H1 (cell line): Measurements from ENCODE around the gene C16orf90. TPM values are rescaled to one million over a fixed set of nuclear protein-coding genes. Genes with fewer than 3 reads are reported as not detected.

Source experiments
- CTCF ChIA-PET: fragments of 300-600 bp; sonication (Branson Sonifier 250); formaldehyde crosslinking; loops from one replicate; lab custom pipeline; 2021; ENCODE audit not compliant: partially characterized antibody; lab: Charles Lee
- POLR2A ChIA-PET: fragments of 300-600 bp; sonication (Branson Sonifier 250); formaldehyde crosslinking; loops from one replicate; lab custom pipeline; 2021; ENCODE audit warnings: inconsistent platforms; ENCODE audit not compliant: partially characterized antibody; lab: Charles Lee
- DNase-seq, 2 experiments: peaks; one replicate each; pipeline versions ENCODE4 v3.0.0 to v3.0.0-alpha.2; 2010 to 2022; ENCODE audit warnings: low spot score in 2 of 2, low read depth in 1 of 2, mixed read lengths in 1 of 2
- FAIRE-seq: peaks from 2 replicates; lab custom pipeline; 2011; peaks lifted over from hg19 to GRCh38; lab: Jason Lieb, UNC
- H2AFZ ChIP-seq: 2 replicates; pipeline ENCODE4 v1.8.1; 2012; ENCODE audit warnings: low read length, inconsistent platforms
- H2AK5ac ChIP-seq: 2 replicates; pipeline ENCODE4 v1.6.1; 2013; ENCODE audit warnings: low read depth, low read length
- H2BK120ac ChIP-seq: replicated peaks from 2 replicates; pipeline ENCODE3; 2013; ENCODE audit warnings: low read depth, low read length, inconsistent platforms
- H2BK12ac ChIP-seq: 2 replicates; pipeline ENCODE4 v1.6.1; 2013; ENCODE audit warnings: low read depth, low read length
- H2BK15ac ChIP-seq: 2 replicates; pipeline ENCODE4 v1.6.1; 2013; ENCODE audit warnings: low read length
- H2BK20ac ChIP-seq: 2 replicates; pipeline ENCODE4 v1.6.1; 2013; ENCODE audit warnings: low read length
- H2BK5ac ChIP-seq: 2 replicates; pipeline ENCODE4 v1.6.1; 2013; ENCODE audit warnings: low read depth, low read length
- H3K14ac ChIP-seq: 2 replicates; pipeline ENCODE4 v1.6.1; 2013; ENCODE audit warnings: inconsistent platforms; ENCODE audit not compliant: insufficient read length
- H3K18ac ChIP-seq: 2 replicates; pipeline ENCODE4 v1.6.1; 2013; ENCODE audit warnings: low read length; ENCODE audit errors: extremely low read depth
- H3K23ac ChIP-seq: 2 replicates; pipeline ENCODE4 v1.6.1; 2013; ENCODE audit warnings: inconsistent platforms; ENCODE audit not compliant: insufficient read length
- H3K23me2 ChIP-seq: 2 replicates; pipeline ENCODE4 v1.6.1; 2013; ENCODE audit warnings: low read depth, low read length
- H3K27ac ChIP-seq: 2 replicates; pipeline ENCODE4 v1.6.1; 2011; ENCODE audit warnings: low read depth, low read length, inconsistent platforms
- H3K27me3 ChIP-seq, 4 experiments: replicated peaks in 1 of 4; 1 replicate in 1 of 4; 2 replicates in 3 of 4; pipeline versions ENCODE4 v1.6.1 to v1.8.1; 2011 to 2013; ENCODE audit warnings: low read length in 3 of 4, mild to moderate bottlenecking in 3 of 4, inconsistent platforms in 2 of 4, mixed read lengths in 2 of 4, moderate library complexity in 1 of 4; ENCODE audit not compliant: control insufficient read depth in 3 of 4, insufficient read depth in 3 of 4; ENCODE audit errors: extremely low read depth in 1 of 4
- H3K36me3 ChIP-seq, 4 experiments: 2 replicates each; pipeline versions ENCODE4 v1.6.1 to v1.8.1; 2011 to 2013; ENCODE audit warnings: mild to moderate bottlenecking in 4 of 4, low read length in 3 of 4, moderate library complexity in 2 of 4, control low read depth in 1 of 4, inconsistent platforms in 1 of 4; ENCODE audit not compliant: insufficient read depth in 4 of 4, control insufficient read depth in 2 of 4
- H3K4ac ChIP-seq: replicated peaks from 2 replicates; pipeline ENCODE3; 2013; ENCODE audit warnings: low read length, low read depth, mixed read lengths, inconsistent platforms; ENCODE audit not compliant: insufficient read length
- H3K4me1 ChIP-seq, 4 experiments: replicated peaks in 1 of 4; 1 replicate in 1 of 4; 2 replicates in 3 of 4; pipeline versions ENCODE4 v1.6.1 to v1.8.1; 2011 to 2013; ENCODE audit warnings: low read length in 3 of 4, inconsistent platforms in 2 of 4, mixed read lengths in 1 of 4; ENCODE audit not compliant: insufficient read depth in 4 of 4, control insufficient read depth in 3 of 4
- H3K4me2 ChIP-seq, 2 experiments: 2 replicates each; pipeline versions ENCODE4 v1.6.1 to v1.8.1; 2011 to 2013; ENCODE audit warnings: low read depth in 2 of 2, low read length in 2 of 2, control low read depth in 1 of 2, inconsistent platforms in 1 of 2, mild to moderate bottlenecking in 1 of 2; ENCODE audit not compliant: insufficient read depth in 1 of 2
- H3K4me3 ChIP-seq, 4 experiments: fragments of 200-600, 300-600 bp in 1 of 4; sonication (generic), shearing (Covaris generic), sonication (Bioruptor Twin) in 1 of 4; 2 replicates each; pipeline versions ENCODE4 v1.5.1 to v1.8.1; 2011 to 2016; ENCODE audit warnings: low read length in 4 of 4, low read depth in 3 of 4, control low read depth in 2 of 4, inconsistent platforms in 2 of 4, mild to moderate bottlenecking in 2 of 4, mixed read lengths in 1 of 4, moderate library complexity in 1 of 4; ENCODE audit not compliant: insufficient read depth in 2 of 4; ENCODE audit errors: extremely low read depth in 1 of 4
- H3K56ac ChIP-seq: replicated peaks from 2 replicates; pipeline ENCODE3; 2013; ENCODE audit warnings: low read depth, mild to moderate bottlenecking, mixed read lengths, low read length, inconsistent platforms; ENCODE audit not compliant: insufficient read length
- H3K79me1 ChIP-seq: 2 replicates; pipeline ENCODE4 v1.6.1; 2013; ENCODE audit warnings: low read depth, low read length, control low read depth
- H3K79me2 ChIP-seq, 2 experiments: 2 replicates each; pipeline versions ENCODE4 v1.6.1 to v1.8.1; 2012 to 2013; ENCODE audit warnings: low read length in 2 of 2, mild to moderate bottlenecking in 2 of 2, inconsistent platforms in 1 of 2; ENCODE audit not compliant: insufficient read depth in 2 of 2, control insufficient read depth in 1 of 2
- H3K9ac ChIP-seq, 4 experiments: replicated peaks in 1 of 4; 1 replicate in 1 of 4; 2 replicates in 3 of 4; pipeline versions ENCODE4 v1.6.1 to v1.8.1; 2011 to 2013; ENCODE audit warnings: low read depth in 3 of 4, low read length in 3 of 4, control low read depth in 2 of 4, mild to moderate bottlenecking in 2 of 4, moderate library complexity in 2 of 4, inconsistent platforms in 1 of 4; ENCODE audit errors: extremely low read depth in 1 of 4
- H3K9me3 ChIP-seq, 2 experiments: 2 replicates each; pipeline versions ENCODE4 v1.6.1 to v1.8.1; 2012 to 2013; ENCODE audit warnings: mild to moderate bottlenecking in 2 of 2, moderate library complexity in 2 of 2, control low read depth in 1 of 2, inconsistent platforms in 1 of 2, low read depth in 1 of 2, low read length in 1 of 2, mixed read lengths in 1 of 2; ENCODE audit not compliant: insufficient read depth in 2 of 2
- H4K20me1 ChIP-seq, 2 experiments: replicated peaks in 1 of 2; 2 replicates each; pipeline versions ENCODE3 to v1.8.1; 2011 to 2013; ENCODE audit warnings: inconsistent platforms in 2 of 2, low read length in 2 of 2, mild to moderate bottlenecking in 1 of 2; ENCODE audit not compliant: insufficient read depth in 2 of 2, control insufficient read depth in 1 of 2
- H4K5ac ChIP-seq: 2 replicates; pipeline ENCODE4 v1.6.1; 2013; ENCODE audit warnings: low read length, low read depth, mixed read lengths, inconsistent platforms; ENCODE audit not compliant: insufficient read length
- H4K8ac ChIP-seq: 2 replicates; pipeline ENCODE4 v1.8.0; 2013; ENCODE audit warnings: mild to moderate bottlenecking, moderate library complexity, low read length, inconsistent platforms; ENCODE audit not compliant: insufficient read depth; ENCODE audit errors: extremely low read depth
- H4K91ac ChIP-seq: replicated peaks from 2 replicates; pipeline ENCODE3; 2013; ENCODE audit warnings: low read length, mixed read lengths, inconsistent platforms; ENCODE audit not compliant: insufficient read length
- CBX5 ChIP-seq: fragments of 300-800, 300-1000 bp; sonication (generic); IDR thresholded peaks from 2 replicates; pipeline ENCODE4 v1.7.1; 2016; ENCODE audit warnings: antibody characterized with exemption, low read length, low read depth
- CHD2 ChIP-seq: IDR thresholded peaks from 2 replicates; pipeline ENCODE4 v1.6.1; 2012; ENCODE audit warnings: low read length, improper control_type of control experiment
- CREB1 ChIP-seq: IDR thresholded peaks from 2 replicates; pipeline ENCODE4 v1.6.1; 2012; ENCODE audit warnings: inconsistent platforms
- EP300 ChIP-seq, 2 experiments: IDR thresholded peaks; 1 replicate in 1 of 2; 2 replicates in 1 of 2; pipeline ENCODE4 v1.6.1; 2011 to 2012; ENCODE audit warnings: low read depth in 2 of 2, low read length in 2 of 2, mild to moderate bottlenecking in 2 of 2, borderline replicate concordance in 1 of 2, inconsistent platforms in 1 of 2, moderate library complexity in 1 of 2
- EZH2 ChIP-seq: fragments of 200-600 bp; sonication (generic); IDR thresholded peaks from 2 replicates; pipeline ENCODE4 v1.7.1; 2012; ENCODE audit warnings: low read depth, mild to moderate bottlenecking, moderate library complexity, low read length, inconsistent platforms; ENCODE audit not compliant: severe bottlenecking
- MAFK ChIP-seq: IDR thresholded peaks from 2 replicates; pipeline ENCODE4 v1.6.1; 2012; ENCODE audit warnings: low read depth, mild to moderate bottlenecking, improper control_type of control experiment, low read length
- POLR2A ChIP-seq, 2 experiments: IDR thresholded peaks; 1 replicate in 1 of 2; 2 replicates in 1 of 2; pipeline ENCODE4 v1.6.1; 2011; ENCODE audit warnings: low read depth in 2 of 2, low read length in 2 of 2, mild to moderate bottlenecking in 2 of 2; ENCODE audit errors: control extremely low read depth in 1 of 2
- RXRA ChIP-seq: IDR thresholded peaks from 2 replicates; pipeline ENCODE4 v1.6.1; 2011; ENCODE audit warnings: low read depth, mild to moderate bottlenecking, low read length, moderate library complexity; ENCODE audit not compliant: insufficient read depth
- SIRT6 ChIP-seq: IDR thresholded peaks from one replicate; pipeline ENCODE4 v1.7.1; 2012; ENCODE audit warnings: low read length, inconsistent platforms
- SRF ChIP-seq: IDR thresholded peaks from 2 replicates; pipeline ENCODE4 v1.6.1; 2011; ENCODE audit warnings: mild to moderate bottlenecking, low read depth, low read length, moderate library complexity
- TCF12 ChIP-seq: IDR thresholded peaks from 2 replicates; pipeline ENCODE4 v1.6.1; 2011; ENCODE audit warnings: low read depth, mild to moderate bottlenecking, low read length
- USF2 ChIP-seq: IDR thresholded peaks from 2 replicates; pipeline ENCODE4 v1.6.1; 2011; ENCODE audit warnings: low read length, improper control_type of control experiment
- ZNF274 ChIP-seq: IDR thresholded peaks from 2 replicates; pipeline ENCODE4 v1.7.0; 2012; ENCODE audit warnings: low read length, borderline replicate concordance; ENCODE audit errors: extremely low read depth
- WGBS, 2 experiments: shearing (Covaris generic) in 1 of 2; methylation state at CpG; one replicate each; pipeline versions ENCODE4 v1.1.6 to v1.1.7; 2013 to 2015; ENCODE audit warnings: low lambda C conversion rate in 2 of 2, mixed read lengths in 2 of 2, inconsistent platforms in 1 of 2, low coverage in 1 of 2, missing lambda C conversion rate in 1 of 2; ENCODE audit not compliant: insufficient replicate concordance in 2 of 2, insufficient coverage in 1 of 2, insufficient read length in 1 of 2; ENCODE audit errors: extremely low coverage in 1 of 2, missing lambda C conversion rate in 1 of 2; 5-methylcytosine and 5-hydroxymethylcytosine counted together
- polyA plus RNA-seq, 7 experiments: library from polyadenylated mRNA; depleted of rRNA in 3 of 7; stranded (reverse) in 5 of 7; unstranded in 2 of 7; fragments of >200 nt in 5 of 7; fragments of 200-250 nt in 2 of 7; gene quantifications; 1 replicate in 5 of 7; 2 replicates in 1 of 7; 4 replicates in 1 of 7; pipeline versions ENCODE4 v1.2.1 to v1.2.3, GENCODE V29; 2011 to 2013; ENCODE audit warnings: missing spikeins in 2 of 7, mixed read lengths in 2 of 7
- total RNA-seq: library from RNA; stranded (reverse); fragmentation: NEBNext Ultra II Directional; extraction: Animal tissue kit (Norgen Biotek cat#: 25700); gene quantifications from 2 replicates; pipeline ENCODE4 v1.2.1, GENCODE V29; 2021

The C16orf90 gene
- total and polyA plus RNA-seq, 2 of the 8 experiments (the other 6 are each of a cell fraction or from before 2014, with no cell fraction given): not detected

GRCh38 chr16:3523281-3523680, 28.0 kb upstream of the C16orf90 start:
- H2AFZ ChIP-seq: no peak overlapping the region
- no peak overlapping the region for H3K23ac ChIP-seq
- H3K18ac ChIP-seq: no peak overlapping the region
- H3K9me3 ChIP-seq: no peaks in the 10 kb centered on the region
- no peak overlapping the region for H3K4ac ChIP-seq
- H3K4me1 ChIP-seq: no peaks in the 10 kb centered on the region
- H2BK20ac ChIP-seq: no peak overlapping the region
- H3K27me3 ChIP-seq: no peaks in the 10 kb centered on the region
- no peak overlapping the region for H2BK5ac ChIP-seq
- CTCF ChIA-PET: interaction anchor here (1.2 to 1.3 kb wide), 2 partner anchors 19 to 26 kb away, joined by 3 read pairs; no protein-coding TSS in a partner anchor
- POLR2A ChIA-PET: no interaction called here
- no peak overlapping the region for H2BK12ac ChIP-seq
- H3K23me2 ChIP-seq: no peaks in the 10 kb centered on the region
- H2BK15ac ChIP-seq: no peak overlapping the region
- no peak overlapping the region for H4K91ac ChIP-seq
- no peak overlapping the region for H3K4me3 ChIP-seq
- H3K14ac ChIP-seq: no peak overlapping the region
- no peak overlapping the region for H3K4me2 ChIP-seq
- no peak for FAIRE-seq
- H4K5ac ChIP-seq: no peak overlapping the region
- DNase-seq: no peak
- H4K8ac ChIP-seq: no peak overlapping the region
- no peak overlapping the region for H2BK120ac ChIP-seq
- no peak overlapping the region for H3K27ac ChIP-seq
- no peaks in the 10 kb centered on the region for H4K20me1 ChIP-seq
- peaks cover 3 to 22% (median 10%) of the 10 kb centered on the region in 4 experiments for H3K36me3 ChIP-seq
- no peak overlapping the region for H2AK5ac ChIP-seq
- no peaks in the 10 kb centered on the region for H3K79me1 ChIP-seq
- no peak for TF ChIP-seq SIRT6
- no peak for TF ChIP-seq EP300 (IDR thresholded peaks at IDR 0.05; ENCODE audit: borderline replicate concordance in 1 of 2, low read depth in 2 of 2, low read length in 2 of 2)
- no peak for TF ChIP-seq MAFK
- TF ChIP-seq CBX5: no peak
- no peak for TF ChIP-seq RXRA
- no peak for TF ChIP-seq CREB1
- no peak for TF ChIP-seq TCF12
- TF ChIP-seq ZNF274: no peak
- no peak for TF ChIP-seq POLR2A (IDR thresholded peaks at IDR 0.05; ENCODE audit: control extremely low read depth in 1 of 2, low read depth in 2 of 2, low read length in 2 of 2)
- no peak for TF ChIP-seq USF2
- no peak for TF ChIP-seq SRF
- no peak for TF ChIP-seq EZH2
- TF ChIP-seq CHD2: no peak
- TF ChIP-seq, all 59 proteins: peak for 0
- H3K79me2 ChIP-seq: no peaks in the 10 kb centered on the region
- WGBS, 2 experiments: 94% methylated on average over 3 of the region's 3 CpGs; no CpG with 5 or more reads in 1 of the 2 experiments
- H3K9ac ChIP-seq: no peak overlapping the region
- no peak overlapping the region for H3K56ac ChIP-seq
